K562 (cell line): ENCODE results near the gene DARS1. TPM values are rescaled to one million over a fixed set of nuclear protein-coding genes. Genes with fewer than 3 reads are reported as not detected.

ENCODE experiments used
- ATAC-seq: fragments of 200-7000 bp; cut with Tn5 transposase; 3 replicates; pipeline ENCODE4 v1.9.1; 2020; ENCODE audit warnings: moderate library complexity
- BruUV-seq: library from RNA; stranded (reverse); fragments of 400-500 nt; replicated peaks from 2 replicates; lab custom pipeline; 2021; lab: Mats Ljungman, UMichigan
- CTCF ChIA-PET: fragments of 300-600 bp; formaldehyde crosslinking; extraction: SDS; loops from one replicate; lab custom pipeline; 2021; ENCODE audit warnings: low intra/inter-chr PET ratio; lab: Yijun Ruan, JAX
- POLR2A ChIA-PET: fragments of 300-600, 350-650 bp; sonication (Branson Sonifier 250); formaldehyde crosslinking; extraction: SDS; loops from one replicate; lab custom pipeline; 2021; ENCODE audit warnings: antibody characterized with exemption, inconsistent platforms; lab: Yijun Ruan, JAX
- DNase-seq, 4 experiments: peaks; one replicate each; pipeline versions ENCODE4 v3.0.0 to v3.0.0-alpha.2; 2011 to 2018; ENCODE audit warnings: low spot score in 3 of 4, mixed read lengths in 3 of 4; ENCODE audit errors: extremely low read depth in 1 of 4
- FAIRE-seq: peaks from 2 replicates; lab custom pipeline; 2011; peaks lifted over from hg19 to GRCh38; lab: Jason Lieb, UNC
- H2AFZ ChIP-seq: 2 replicates; pipeline ENCODE4 v1.6.0; 2011; ENCODE audit warnings: low read depth, low read length, control low read depth, inconsistent platforms
- H3K27ac ChIP-seq: fragments of 200-600 bp; 3 replicates; pipeline ENCODE4 v1.8.0; 2011; ENCODE audit warnings: low read depth, mild to moderate bottlenecking, control low read depth, inconsistent platforms, low read length, moderate library complexity, mixed read lengths; ENCODE audit errors: extremely low read depth
- H3K27me3 ChIP-seq, 2 experiments: fragments of 300-600 bp in 1 of 2; 2 replicates in 1 of 2; 3 replicates in 1 of 2; pipeline versions ENCODE4 v1.6.0 to v1.8.0; 2011; ENCODE audit warnings: inconsistent platforms in 2 of 2, low read length in 2 of 2, mild to moderate bottlenecking in 1 of 2, mixed read lengths in 1 of 2, moderate library complexity in 1 of 2; ENCODE audit not compliant: control insufficient read depth in 2 of 2, insufficient read depth in 2 of 2
- H3K36me3 ChIP-seq: fragments of 300-600 bp; 3 replicates; pipeline ENCODE4 v1.8.0; 2011; ENCODE audit warnings: mild to moderate bottlenecking, low read length, inconsistent platforms; ENCODE audit not compliant: control insufficient read depth, insufficient read depth
- H3K4me1 ChIP-seq, 2 experiments: fragments of 200-600 bp in 1 of 2; replicated peaks in 1 of 2; 2 replicates in 1 of 2; 3 replicates in 1 of 2; pipeline versions ENCODE4 v1.5.1 to v1.8.0; 2011; ENCODE audit warnings: inconsistent platforms in 2 of 2, low read length in 2 of 2, mild to moderate bottlenecking in 1 of 2, mixed read lengths in 1 of 2, moderate library complexity in 1 of 2; ENCODE audit not compliant: control insufficient read depth in 2 of 2, insufficient read depth in 2 of 2
- H3K4me2 ChIP-seq: 2 replicates; pipeline ENCODE4 v1.6.1; 2011; ENCODE audit warnings: low read length, control low read depth, inconsistent platforms, mixed read lengths; ENCODE audit not compliant: insufficient read depth
- H3K4me3 ChIP-seq: fragments of 200-600 bp; sonication (generic), shearing (Covaris generic); 2 replicates; pipeline ENCODE4 v1.5.1; 2016; ENCODE audit warnings: control low read depth, inconsistent platforms
- H3K79me2 ChIP-seq: fragments of 200-600 bp; 3 replicates; pipeline ENCODE4 v1.8.0; 2011; ENCODE audit warnings: low read length, inconsistent platforms; ENCODE audit not compliant: control insufficient read depth, insufficient read depth
- H3K9ac ChIP-seq, 2 experiments: 2 replicates each; pipeline versions ENCODE4 v1.6.0 to v1.6.1; 2011; ENCODE audit warnings: low read depth in 2 of 2, low read length in 2 of 2, control low read depth in 1 of 2, inconsistent platforms in 1 of 2, mild to moderate bottlenecking in 1 of 2, mixed read lengths in 1 of 2; ENCODE audit not compliant: insufficient read depth in 1 of 2
- H3K9me1 ChIP-seq: one replicate; pipeline ENCODE4 v1.6.0; 2011; ENCODE audit warnings: inconsistent platforms, mild to moderate bottlenecking, low read length, moderate library complexity; ENCODE audit not compliant: control insufficient read depth, insufficient read depth
- H3K9me3 ChIP-seq: replicated peaks from 2 replicates; pipeline ENCODE4 v1.5.1; 2011; ENCODE audit warnings: low read depth, low read length, inconsistent platforms; ENCODE audit not compliant: control insufficient read depth, insufficient read depth
- H4K20me1 ChIP-seq: replicated peaks from 2 replicates; pipeline ENCODE4 v1.6.1; 2011; ENCODE audit warnings: low read length, inconsistent platforms, mixed read lengths; ENCODE audit not compliant: control insufficient read depth, insufficient read depth
- CEBPG ChIP-seq, 3 experiments: fragments of 200-800 bp in 1 of 3; sonication (Bioruptor generic) in 1 of 3; sonication (generic) in 1 of 3; formaldehyde crosslinking in 1 of 3; IDR thresholded peaks in 2 of 3; conservative IDR thresholded peaks in 1 of 3; 2 replicates each; pipeline versions ENCODE4 v1.6.1 to v1.8.0; 2016 to 2022; ENCODE audit warnings: missing compliant biosample characterization in 2 of 3, missing genetic modification characterization in 2 of 3, mild to moderate bottlenecking in 1 of 3, missing genetic modification reagents in 1 of 3
- HMGN3 ChIP-seq: IDR thresholded peaks from 2 replicates; pipeline ENCODE4 v1.6.1; 2011; ENCODE audit warnings: borderline replicate concordance, low read depth, mild to moderate bottlenecking, mixed read lengths, low read length; ENCODE audit not compliant: insufficient read length; ENCODE audit errors: extremely low read depth
- HNRNPUL1 ChIP-seq: fragments of 200-400 bp; formaldehyde crosslinking; IDR thresholded peaks from 2 replicates; pipeline ENCODE4 v1.6.1; 2017; ENCODE audit warnings: low read length
- HOMEZ ChIP-seq: fragments of 250-450 bp; sonication (Bioruptor Pico); IDR thresholded peaks from 2 replicates; pipeline ENCODE4 v1.4.0; 2020; ENCODE audit warnings: mild to moderate bottlenecking, moderate library complexity
- MCM2 ChIP-seq: fragments of 450-650 bp; IDR thresholded peaks from 2 replicates; pipeline ENCODE4 v1.6.1; 2017; ENCODE audit warnings: low read depth, mild to moderate bottlenecking
- NCOA1 ChIP-seq: fragments of 450-650 bp; IDR thresholded peaks from 2 replicates; pipeline ENCODE4 v1.6.1; 2016; ENCODE audit warnings: low read depth
- NFRKB ChIP-seq: fragments of 450-650 bp; IDR thresholded peaks from 2 replicates; pipeline ENCODE4 v1.6.1; 2016; ENCODE audit warnings: low read depth
- POLR3A ChIP-seq: IDR thresholded peaks from 2 replicates; pipeline ENCODE4 v1.6.1; 2011; ENCODE audit warnings: borderline replicate concordance, mild to moderate bottlenecking, moderate library complexity; ENCODE audit not compliant: insufficient read length, insufficient read depth; ENCODE audit errors: extremely low read depth
- SETDB1 ChIP-seq: IDR thresholded peaks from one replicate; pipeline ENCODE4 v1.6.1; 2012; ENCODE audit warnings: low read length, control low read depth, inconsistent platforms
- SREBF1 ChIP-seq: fragments of 150-350 bp; IDR thresholded peaks from 2 replicates; pipeline ENCODE4 v1.6.1; 2014; ENCODE audit warnings: antibody characterized with exemption, low read depth, low read length, borderline replicate concordance
- TCF15 ChIP-seq: fragments of 250-450 bp; sonication (Bioruptor Pico); IDR thresholded peaks from 2 replicates; pipeline ENCODE4 v1.8.0; 2022; ENCODE audit warnings: moderate library complexity, mild to moderate bottlenecking, inconsistent platforms
- TFAP4 ChIP-seq: sonication (generic); formaldehyde crosslinking; IDR thresholded peaks from 2 replicates; pipeline ENCODE4 v1.8.0; 2022; ENCODE audit warnings: missing genetic modification reagents, mild to moderate bottlenecking, moderate library complexity, borderline replicate concordance
- ZKSCAN1 ChIP-seq: fragments of 150-350 bp; IDR thresholded peaks from 2 replicates; pipeline ENCODE4 v1.6.1; 2016; ENCODE audit warnings: low read depth, low read length
- ZNF395 ChIP-seq: fragments of 200-800 bp; sonication (Bioruptor generic); IDR thresholded peaks from 2 replicates; pipeline ENCODE4 v1.6.1; 2017; ENCODE audit warnings: missing genetic modification characterization, missing compliant biosample characterization
- WGBS: fragments of 100-300 bp; shearing (Covaris generic); methylation state at CpG from one replicate; pipeline ENCODE4 v1.1.6; 2016; ENCODE audit warnings: low coverage, mixed read lengths; ENCODE audit not compliant: insufficient coverage; ENCODE audit errors: missing lambda C conversion rate; 5-methylcytosine and 5-hydroxymethylcytosine counted together
- in situ Hi-C: fragments of 300-500 bp; cut with MboI; formaldehyde crosslinking; loops from 4 replicates; pipeline ENCODE4 v1.15.0; 2018; ENCODE audit warnings: inconsistent platforms, mixed read lengths
- intact Hi-C: fragments of 100-400 bp; cut with micrococcal nuclease; formaldehyde crosslinking; loops from 2 replicates; pipeline ENCODE4 v1.14.2; 2022
- polyA plus RNA-seq, 8 experiments: library from polyadenylated mRNA; depleted of rRNA in 4 of 8; stranded (reverse) in 5 of 8; unstranded in 3 of 8; fragments of >200 nt; fragmentation: Nextera tagmentation in 2 of 8; fragmentation: Illumina TruSeq in 1 of 8; extraction: Ambion mirVana in 2 of 8; extraction: Trizol in 1 of 8; gene quantifications; 2 replicates each; pipeline versions ENCODE4 v1.2.1 to v1.2.3, GENCODE V29; 2011 to 2014; ENCODE audit warnings: inconsistent platforms in 1 of 8, missing spikeins in 1 of 8
- total RNA-seq, 7 experiments: library from RNA; depleted of rRNA in 6 of 7; stranded (reverse); fragments of >200 nt in 6 of 7; fragmentation: Illumina TruSeq in 2 of 7; extraction: Trizol in 2 of 7; gene quantifications; 2 replicates each; pipeline versions ENCODE4 v1.2.1 to v1.2.3, GENCODE V29; 2011 to 2021; ENCODE audit warnings: low replicate concordance in 1 of 7

The DARS1 gene
- total and polyA plus RNA-seq, 9 of the 15 experiments (the other 6 are each of a cell fraction or from before 2014, with no cell fraction given), result 91.5 to 239 (median 98.0) TPM

GRCh38 chr2:135947483-135947882, 37.9 kb downstream of the DARS1 start:
- Histone ChIP-seq H3K4me2 (no peak overlapping the region), H4K20me1 (0 out of 2 replicates have a peak, but pooled peaks cover 5% of the 10 kb centered on the region), H3K9ac (no peak overlapping the region), H3K4me1 (peaks cover 4 to 8% of the 10 kb centered on the region in 2 experiments; a peak in 3 of 5 replicates), H3K79me2 (peaks cover 89% of the 10 kb centered on the region), H3K9me3 (no peaks in the 10 kb centered on the region), H3K36me3 (peaks cover 55% of the 10 kb centered on the region), H3K27me3 (no peaks in the 10 kb centered on the region)
- CTCF ChIA-PET, result interaction anchor here (0.6 kb wide), 1 partner anchor 31 kb away, joined by 3 read pairs; no protein-coding TSS in a partner anchor
- no TSS peak for BruUV-seq
- in situ Hi-C loops, result no loop called here
- ATAC-seq, result no peak
- TF ChIP-seq NCOA1 (no peak), POLR3A (no peak), SREBF1 (no peak), HOMEZ (CRISPR knock-in tag) (no peak), MCM2 (no peak), TFAP4 (no peak), NFRKB (no peak), HMGN3 (no peak), ZNF395 (no peak), CEBPG (CRISPR knock-in tag; IDR thresholded peaks at IDR 0.05) (no peak), CEBPG (tag; conservative IDR thresholded peaks at IDR 0.05 in 1 of 2, IDR thresholded peaks at IDR 0.05 in 1 of 2) (no peak), ZKSCAN1 (no peak), SETDB1 (no peak), TCF15 (CRISPR knock-in tag) (no peak), HNRNPUL1 (no peak)
- TF ChIP-seq, all 486 proteins: peak for 0
- Histone ChIP-seq H3K27ac (no peak overlapping the region), H3K4me3 (no peak overlapping the region), H3K9me1 (no peaks in the 10 kb centered on the region), H2AFZ (no peak overlapping the region)
- WGBS, result 85% methylated on average over 2 of the region's 2 CpGs
- intact Hi-C loops, result no loop called here
- POLR2A ChIA-PET, result no interaction called here
- FAIRE-seq (no peak), DNase-seq (no peak)
